Measurements from ENCODE around the gene TRAK2. TPM values are rescaled to one million over a fixed set of nuclear protein-coding genes. Genes with fewer than 3 reads are reported as not detected.
"Not testable (repeated sequence)": the region's sequence is repeated elsewhere in the genome, so short reads cannot be mapped to it uniquely, and the experiment has no call there.

Gene TRAK2
- total RNA-seq, 2 experiments from 2014 or later, result 7.1 to 11.9 TPM

DNA sequence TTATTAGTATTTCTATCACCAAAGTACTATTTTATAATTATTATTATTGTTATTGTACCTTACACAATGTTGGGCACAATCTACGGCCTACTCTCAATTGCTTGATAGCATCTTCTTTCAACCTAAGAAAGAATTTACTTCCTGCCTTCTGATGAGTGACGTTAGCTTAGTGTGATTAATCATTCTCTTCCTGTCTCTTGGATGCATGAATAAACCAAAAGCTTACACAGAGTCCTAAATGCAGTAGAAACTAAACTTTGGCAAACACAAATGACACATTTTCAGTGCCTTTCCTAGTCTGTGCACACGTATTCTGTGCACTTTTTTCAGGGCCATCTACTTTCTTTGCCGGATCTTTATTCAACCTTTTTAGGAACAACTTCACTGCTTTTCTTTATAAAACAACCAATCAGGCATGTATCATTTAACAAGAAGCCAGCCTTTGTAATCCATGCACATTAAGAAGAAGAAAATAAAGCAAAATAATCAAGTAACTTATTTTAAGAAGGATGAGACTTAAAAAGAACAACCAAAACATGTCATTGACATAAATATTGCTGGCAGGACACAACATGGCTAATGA, 19.1 kb downstream of the TRAK2 start:
- no peak for DNase-seq (ENCODE audit: low spot score)
- Histone ChIP-seq H3K27ac (ENCODE audit: low read depth, low read length, poor library complexity, severe bottlenecking) (no peak overlapping the region), H3K9me3 (ENCODE audit: low read length) (no peaks in the 10 kb centered on the region; the same call in 1 of the 2 replicates), H3K4me3 (ENCODE audit: low read depth, low read length, poor library complexity, severe bottlenecking) (no peak overlapping the region), H2AFZ (ENCODE audit: low read length) (no peak overlapping the region), H3K36me3 (ENCODE audit: insufficient read depth, low read length) (no peaks in the 10 kb centered on the region), H3K9me2 (ENCODE audit: insufficient read depth, low read length) (no peaks in the 10 kb centered on the region), H3K4me2 (ENCODE audit: low read length) (no peak overlapping the region), H3K79me2 (ENCODE audit: insufficient read depth, low read depth, low read length) (peaks cover 9% of the 10 kb centered on the region; the same call in 1 of the 2 replicates), H4K20me1 (ENCODE audit: insufficient read depth, low read length) (no peaks in the 10 kb centered on the region), H3K4me1 (ENCODE audit: insufficient read depth, low read length, poor library complexity, severe bottlenecking) (no peaks in the 10 kb centered on the region)
- intact Hi-C loops (cut with micrococcal nuclease; ENCODE audit: unreplicated experiment), result no loop called here
- POLR2A ChIA-PET, result interaction anchor here (1.3 kb wide), 1 partner anchor 9 kb away, joined by 3 read pairs; no protein-coding TSS in a partner anchor
- no peak for TF ChIP-seq EZH2phosphoT487 (IDR thresholded peaks at IDR 0.05; ENCODE audit: borderline replicate concordance, low read depth, low read length)
- TF ChIP-seq, protein P1, sequence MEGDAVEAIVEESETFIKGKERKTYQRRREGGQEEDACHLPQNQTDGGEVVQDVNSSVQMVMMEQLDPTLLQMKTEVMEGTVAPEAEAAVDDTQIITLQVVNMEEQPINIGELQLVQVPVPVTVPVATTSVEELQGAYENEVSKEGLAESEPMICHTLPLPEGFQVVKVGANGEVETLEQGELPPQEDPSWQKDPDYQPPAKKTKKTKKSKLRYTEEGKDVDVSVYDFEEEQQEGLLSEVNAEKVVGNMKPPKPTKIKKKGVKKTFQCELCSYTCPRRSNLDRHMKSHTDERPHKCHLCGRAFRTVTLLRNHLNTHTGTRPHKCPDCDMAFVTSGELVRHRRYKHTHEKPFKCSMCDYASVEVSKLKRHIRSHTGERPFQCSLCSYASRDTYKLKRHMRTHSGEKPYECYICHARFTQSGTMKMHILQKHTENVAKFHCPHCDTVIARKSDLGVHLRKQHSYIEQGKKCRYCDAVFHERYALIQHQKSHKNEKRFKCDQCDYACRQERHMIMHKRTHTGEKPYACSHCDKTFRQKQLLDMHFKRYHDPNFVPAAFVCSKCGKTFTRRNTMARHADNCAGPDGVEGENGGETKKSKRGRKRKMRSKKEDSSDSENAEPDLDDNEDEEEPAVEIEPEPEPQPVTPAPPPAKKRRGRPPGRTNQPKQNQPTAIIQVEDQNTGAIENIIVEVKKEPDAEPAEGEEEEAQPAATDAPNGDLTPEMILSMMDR (conservative IDR thresholded peaks at IDR 0.05; ENCODE audit: low read length), result no peak
- CTCF ChIA-PET (ENCODE audit: unreplicated experiment), result interaction anchor here (1.3 kb wide), 1 partner anchor 200 kb away, joined by 3 read pairs; no protein-coding TSS in a partner anchor
- no TSS peak for BruUV-seq (replicated peaks)

DNA sequence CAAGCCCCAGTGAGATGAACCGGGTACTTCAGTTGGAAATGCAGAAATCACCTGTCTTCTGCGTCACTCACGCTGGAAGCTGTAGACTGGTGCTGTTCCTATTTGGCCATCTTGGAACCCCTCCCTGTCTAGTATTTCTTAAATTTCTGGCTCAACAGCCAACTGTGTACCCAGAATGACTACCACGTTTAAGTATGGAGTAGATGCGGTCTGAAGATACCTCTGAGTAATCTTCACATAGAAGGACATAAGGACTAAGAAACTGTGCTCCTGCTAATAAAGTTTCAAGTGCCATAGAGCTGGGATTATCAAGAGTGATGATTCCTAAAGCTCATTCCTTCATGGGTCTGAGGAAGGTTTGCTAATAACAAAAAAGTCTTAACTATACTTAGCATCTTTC, 20.4 kb downstream of the TRAK2 start:
- ChIA-PET POLR2A (no interaction called here), CTCF (ENCODE audit: unreplicated experiment) (no interaction called here)
- Histone ChIP-seq H3K4me1 (ENCODE audit: insufficient read depth, low read length, poor library complexity, severe bottlenecking) (no peaks in the 10 kb centered on the region), H2AFZ (ENCODE audit: low read length) (no peak overlapping the region), H4K20me1 (ENCODE audit: insufficient read depth, low read length) (no peaks in the 10 kb centered on the region), H3K79me2 (ENCODE audit: insufficient read depth, low read depth, low read length) (peaks cover 6% of the 10 kb centered on the region; the same call in 1 of the 2 replicates), H3K27ac (ENCODE audit: low read depth, low read length, poor library complexity, severe bottlenecking) (no peak overlapping the region), H3K4me3 (ENCODE audit: low read depth, low read length, poor library complexity, severe bottlenecking) (no peak overlapping the region), H3K36me3 (ENCODE audit: insufficient read depth, low read length) (no peaks in the 10 kb centered on the region), H3K4me2 (ENCODE audit: low read length) (no peak overlapping the region), H3K9me2 (ENCODE audit: insufficient read depth, low read length) (no peaks in the 10 kb centered on the region), H3K9me3 (ENCODE audit: low read length) (no peaks in the 10 kb centered on the region)
- no TSS peak for BruUV-seq (replicated peaks)
- DNase-seq (ENCODE audit: low spot score), result no peak
- TF ChIP-seq EZH2phosphoT487 (IDR thresholded peaks at IDR 0.05; ENCODE audit: borderline replicate concordance, low read depth, low read length), result no peak
- TF ChIP-seq, protein P1 (conservative IDR thresholded peaks at IDR 0.05; ENCODE audit: low read length), result no peak
- intact Hi-C loops (cut with micrococcal nuclease; ENCODE audit: unreplicated experiment), result no loop called here

DNA sequence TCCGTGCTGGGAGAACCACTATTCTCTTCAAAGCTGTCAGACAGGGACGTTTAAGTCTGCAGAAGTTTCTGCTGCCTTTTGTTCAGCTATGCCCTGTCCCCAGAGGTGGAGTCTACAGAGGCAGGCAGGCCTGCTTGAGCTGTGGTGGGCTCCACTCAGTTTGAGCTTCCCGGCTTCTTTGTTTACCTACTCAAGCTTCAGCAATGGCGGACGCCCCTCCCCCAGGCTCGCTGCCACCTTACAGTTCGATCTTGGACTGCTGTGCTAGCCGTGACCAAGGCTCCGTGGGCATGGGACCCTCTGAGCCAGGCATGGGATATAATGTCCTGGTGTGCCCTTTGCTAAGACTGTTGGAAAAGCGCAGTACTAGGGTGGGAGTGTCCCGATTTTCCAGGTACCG, 20.9 kb downstream of the TRAK2 start:
- H3K36me3 ChIP-seq (ENCODE audit: insufficient read depth, low read length); H4K20me1 ChIP-seq (ENCODE audit: insufficient read depth, low read length); intact Hi-C loops (cut with micrococcal nuclease; ENCODE audit: unreplicated experiment); DNase-seq (ENCODE audit: low spot score); H3K9me2 ChIP-seq (ENCODE audit: insufficient read depth, low read length); H2AFZ ChIP-seq (ENCODE audit: low read length); H3K4me3 ChIP-seq (ENCODE audit: low read depth, low read length, poor library complexity, severe bottlenecking); H3K9me3 ChIP-seq (ENCODE audit: low read length); BruUV-seq (replicated peaks); H3K4me1 ChIP-seq (ENCODE audit: insufficient read depth, low read length, poor library complexity, severe bottlenecking); H3K4me2 ChIP-seq (ENCODE audit: low read length); H3K79me2 ChIP-seq (ENCODE audit: insufficient read depth, low read depth, low read length); H3K27ac ChIP-seq (ENCODE audit: low read depth, low read length, poor library complexity, severe bottlenecking); CTCF ChIA-PET (ENCODE audit: unreplicated experiment): not testable (repeated sequence)
- POLR2A ChIA-PET, result interaction anchor here (0.6 kb wide), 1 partner anchor 577 kb away, joined by 4 read pairs; no protein-coding TSS in a partner anchor

DNA sequence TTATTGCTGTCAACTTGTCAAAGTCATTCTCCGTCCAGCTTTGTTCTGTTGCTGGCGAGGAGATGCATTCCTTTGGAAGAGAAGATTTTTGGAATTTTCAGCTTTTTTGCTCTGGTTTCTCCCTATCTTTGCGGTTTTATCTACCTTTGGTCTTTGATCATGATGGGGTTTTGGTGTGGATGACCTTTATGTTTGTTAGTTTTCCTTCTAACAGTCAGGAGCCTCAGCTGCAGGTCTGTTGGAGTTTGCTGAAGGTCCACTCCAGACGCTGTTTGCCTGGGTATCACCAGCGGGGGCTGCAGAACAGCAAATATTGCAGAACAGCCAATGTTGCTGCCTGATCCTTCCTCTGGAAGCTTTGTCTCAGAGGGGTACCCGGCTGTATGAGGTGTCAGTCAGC, 21.4 kb downstream of the TRAK2 start:
- H2AFZ ChIP-seq (ENCODE audit: low read length); H4K20me1 ChIP-seq (ENCODE audit: insufficient read depth, low read length); H3K36me3 ChIP-seq (ENCODE audit: insufficient read depth, low read length); H3K79me2 ChIP-seq (ENCODE audit: insufficient read depth, low read depth, low read length); H3K4me3 ChIP-seq (ENCODE audit: low read depth, low read length, poor library complexity, severe bottlenecking); H3K9me3 ChIP-seq (ENCODE audit: low read length); CTCF ChIA-PET (ENCODE audit: unreplicated experiment); H3K4me1 ChIP-seq (ENCODE audit: insufficient read depth, low read length, poor library complexity, severe bottlenecking); H3K4me2 ChIP-seq (ENCODE audit: low read length); intact Hi-C loops (cut with micrococcal nuclease; ENCODE audit: unreplicated experiment); DNase-seq (ENCODE audit: low spot score); H3K9me2 ChIP-seq (ENCODE audit: insufficient read depth, low read length); BruUV-seq (replicated peaks); H3K27ac ChIP-seq (ENCODE audit: low read depth, low read length, poor library complexity, severe bottlenecking): not testable (repeated sequence)
- POLR2A ChIA-PET, result interaction anchor here (0.6 kb wide), 1 partner anchor 576 kb away, joined by 4 read pairs; no protein-coding TSS in a partner anchor

DNA sequence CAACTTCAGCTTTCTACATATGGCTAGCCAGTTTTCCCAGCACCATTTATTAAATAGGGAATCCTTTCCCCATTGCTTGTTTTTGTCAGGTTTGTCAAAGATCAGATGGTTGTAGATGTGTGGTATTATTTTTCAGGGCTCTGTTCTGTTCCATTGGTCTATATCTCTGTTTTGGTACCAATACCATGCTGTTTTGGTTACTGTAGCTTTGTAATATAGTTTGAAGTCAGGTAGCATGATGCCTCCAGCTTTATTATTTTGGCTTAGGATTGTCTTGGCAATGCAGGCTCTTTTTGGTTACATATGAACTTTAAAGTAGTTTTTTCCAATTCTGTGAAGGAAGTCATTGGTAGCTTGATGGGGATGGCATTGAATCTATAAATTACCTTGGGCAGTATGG, 22.9 kb downstream of the TRAK2 start:
- BruUV-seq (replicated peaks); H3K4me2 ChIP-seq (ENCODE audit: low read length); H3K9me3 ChIP-seq (ENCODE audit: low read length); intact Hi-C loops (cut with micrococcal nuclease; ENCODE audit: unreplicated experiment); H3K9me2 ChIP-seq (ENCODE audit: insufficient read depth, low read length); H3K4me1 ChIP-seq (ENCODE audit: insufficient read depth, low read length, poor library complexity, severe bottlenecking); CTCF ChIA-PET (ENCODE audit: unreplicated experiment); H3K4me3 ChIP-seq (ENCODE audit: low read depth, low read length, poor library complexity, severe bottlenecking); H4K20me1 ChIP-seq (ENCODE audit: insufficient read depth, low read length); H3K36me3 ChIP-seq (ENCODE audit: insufficient read depth, low read length); DNase-seq (ENCODE audit: low spot score); H3K27ac ChIP-seq (ENCODE audit: low read depth, low read length, poor library complexity, severe bottlenecking); H2AFZ ChIP-seq (ENCODE audit: low read length); H3K79me2 ChIP-seq (ENCODE audit: insufficient read depth, low read depth, low read length): not testable (repeated sequence)
- POLR2A ChIA-PET, result interaction anchor here (0.7 kb wide), 1 partner anchor 12 kb away, joined by 4 read pairs; no protein-coding TSS in a partner anchor

Data from OCI-LY7 (cell line).